GM18858 (cell line): ENCODE data around the gene DIPK2B.
A peak's percentile ranks its signal among the peaks of the same experiment; 100 is the strongest.

Experiments used
- ATAC-seq: cut with Tn5 transposase; IDR thresholded peaks from one replicate; pipeline ENCODE4 v1.9.1; 2021; ENCODE audit not compliant: unreplicated experiment

DIPK2B gene

GRCh38 chrX:45200741-45201234 lies at the start of gene DIPK2B:
Gene DIPK2B (minus strand): TSS chrX:45200876. CDS start chrX:45200826, 50 bp downstream.
- no peak for ATAC-seq

GRCh38 chrX:45240301-45240700 lies 39.6 kb upstream of the DIPK2B start:
- ATAC-seq, result no peak

GRCh38 chrX:45238489-45238888 lies 37.8 kb upstream of the DIPK2B start:
- ATAC-seq, result no peak

GRCh38 chrX:45233531-45233930 lies 32.9 kb upstream of the DIPK2B start:
- ATAC-seq, result no peak

- no peak for ATAC-seq
Measured at GRCh38 chrX:45232139-45232538, 31.5 kb upstream of the DIPK2B start.

- ATAC-seq, result no peak
Measured at GRCh38 chrX:45230410-45230809, 29.7 kb upstream of the DIPK2B start.

GRCh38 chrX:45229348-45229747 lies 28.7 kb upstream of the DIPK2B start:
- ATAC-seq, result no peak

- no peak for ATAC-seq
Measured at GRCh38 chrX:45228126-45228525, 27.4 kb upstream of the DIPK2B start.

- ATAC-seq, result no peak
Measured at GRCh38 chrX:45208121-45208856, 7.6 kb upstream of the DIPK2B start.

- no peak for ATAC-seq
Measured at GRCh38 chrX:45202171-45202570, 1.5 kb upstream of the DIPK2B start.

- ATAC-seq, result no peak
Measured at GRCh38 chrX:45198706-45199105, 2.0 kb downstream of the DIPK2B start.

GRCh38 chrX:45198301-45198700 lies 2.4 kb downstream of the DIPK2B start:
- ATAC-seq, result no peak

- ATAC-seq, result no peak
Measured at GRCh38 chrX:45196701-45197100, 4.0 kb downstream of the DIPK2B start.

GRCh38 chrX:45191820-45192409 lies 8.8 kb downstream of the DIPK2B start:
- ATAC-seq, result no peak

GRCh38 chrX:45191383-45191782 lies 9.3 kb downstream of the DIPK2B start:
- no peak for ATAC-seq

- no peak for ATAC-seq
Measured at GRCh38 chrX:45187731-45188130, 12.9 kb downstream of the DIPK2B start.

- peak; percentile 20 for ATAC-seq
Measured at GRCh38 chrX:45186643-45187026, 14.0 kb downstream of the DIPK2B start.

GRCh38 chrX:45184211-45184610 lies 16.5 kb downstream of the DIPK2B start:
- ATAC-seq, result no peak

- ATAC-seq, result no peak
Measured at GRCh38 chrX:45172890-45173289, 27.8 kb downstream of the DIPK2B start.

- no peak for ATAC-seq
Measured at GRCh38 chrX:45166781-45167180, 33.9 kb downstream of the DIPK2B start.

GRCh38 chrX:45165726-45166125 lies 35.0 kb downstream of the DIPK2B start:
- ATAC-seq, result no peak

GRCh38 chrX:45164995-45165394 lies 35.7 kb downstream of the DIPK2B start:
- ATAC-seq, result no peak
